Stimulated activated CD4-positive, alpha-beta T cell treated with anti-CD3 and anti-CD28 coated beads, Interleukin-1b, Interleukin-23, amount 100 ng/mL, for 24 hours (primary cell): ENCODE data around the gene IQSEC3.
A peak's percentile ranks its signal among the peaks of the same experiment; 100 is the strongest.

Experiments used
- DNase-seq, 4 experiments: peaks; one replicate each; pipeline ENCODE4 v3.0.0-alpha.2; 2020; ENCODE audit warnings: low read depth in 4 of 4, low spot score in 1 of 4

The IQSEC3 gene

DNA sequence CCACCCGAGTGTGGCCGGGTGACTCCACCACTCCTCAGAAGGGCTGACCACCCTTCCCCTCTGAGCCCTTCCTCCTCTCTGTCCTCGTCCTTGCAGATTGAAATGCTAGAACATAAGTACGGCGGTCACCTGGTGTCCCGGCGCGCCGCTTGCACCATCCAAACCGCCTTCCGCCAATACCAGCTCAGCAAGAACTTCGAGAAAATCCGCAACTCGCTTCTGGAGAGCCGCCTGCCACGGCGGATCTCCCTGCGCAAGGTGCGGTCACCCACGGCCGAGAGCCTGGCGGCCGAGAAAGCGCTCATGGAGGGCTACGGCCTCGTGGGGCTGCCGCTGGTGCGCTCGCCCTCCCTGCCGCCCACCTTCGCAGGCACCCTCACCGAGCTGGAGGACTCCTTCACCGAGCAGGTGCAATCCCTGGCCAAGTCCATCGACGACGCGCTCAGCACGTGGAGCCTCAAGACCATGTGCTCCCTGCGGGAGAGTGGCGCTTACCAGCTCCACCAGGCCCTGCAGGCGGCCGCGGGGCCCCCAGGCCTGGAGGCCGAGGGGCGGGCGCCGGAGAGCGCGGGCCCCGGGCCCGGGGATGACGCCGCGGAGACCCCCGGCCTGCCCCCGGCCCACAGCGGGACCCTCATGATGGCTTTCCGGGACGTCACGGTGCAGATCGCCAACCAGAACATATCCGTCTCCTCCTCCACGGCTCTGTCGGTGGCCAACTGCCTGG, 71.8 kb downstream of the IQSEC3 start:
- no peak for DNase-seq

DNA sequence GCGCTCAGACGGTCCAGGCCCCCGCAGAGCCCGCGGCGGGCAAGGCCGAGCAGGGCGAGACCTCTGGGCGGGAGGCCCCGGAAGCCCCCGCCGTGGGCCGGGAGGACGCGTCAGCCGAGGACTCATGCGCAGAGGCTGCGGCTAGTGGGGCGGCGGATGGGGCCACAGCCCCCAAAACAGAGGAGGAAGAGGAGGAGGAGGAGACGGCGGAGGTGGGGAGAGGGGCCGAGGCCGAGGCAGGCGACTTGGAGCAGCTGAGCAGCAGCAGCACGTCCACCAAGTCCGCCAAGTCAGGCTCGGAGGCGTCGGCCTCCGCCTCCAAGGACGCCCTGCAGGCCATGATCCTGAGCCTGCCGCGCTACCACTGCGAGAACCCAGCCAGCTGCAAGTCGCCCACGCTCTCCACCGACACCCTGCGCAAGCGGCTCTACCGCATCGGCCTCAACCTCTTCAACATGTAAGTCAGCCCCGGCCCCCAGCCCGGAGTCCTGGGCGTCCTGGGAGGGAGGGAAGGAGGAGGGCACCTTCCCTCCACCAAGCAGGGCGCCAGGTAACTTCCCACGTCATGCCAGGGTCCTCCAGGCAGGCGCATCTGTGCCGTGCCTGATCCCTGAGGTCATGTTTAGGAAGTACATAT, 72.4 kb downstream of the IQSEC3 start:
- DNase-seq: peak in 2 of 4 experiments; percentile 3 to 4

DNA sequence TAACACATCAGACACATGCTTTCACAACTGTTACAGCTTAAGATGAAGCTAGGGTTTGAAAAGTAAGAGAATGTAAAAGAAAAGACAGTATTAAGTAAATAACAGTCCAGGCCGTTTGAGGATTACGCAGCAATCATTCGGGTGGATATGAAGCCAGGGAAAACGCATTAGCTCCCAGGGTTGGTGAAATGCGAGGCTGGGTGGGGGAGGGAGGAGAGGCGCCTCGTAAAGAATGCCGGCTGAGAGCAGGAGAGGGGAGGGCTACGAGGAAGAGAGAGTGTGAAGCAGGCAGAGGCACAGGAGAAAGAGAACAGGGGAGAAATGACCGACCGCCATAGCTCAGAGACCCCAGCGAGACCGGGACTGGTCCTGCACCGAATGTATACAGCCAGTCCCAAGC, 73.0 kb downstream of the IQSEC3 start:
- no peak for DNase-seq

DNA sequence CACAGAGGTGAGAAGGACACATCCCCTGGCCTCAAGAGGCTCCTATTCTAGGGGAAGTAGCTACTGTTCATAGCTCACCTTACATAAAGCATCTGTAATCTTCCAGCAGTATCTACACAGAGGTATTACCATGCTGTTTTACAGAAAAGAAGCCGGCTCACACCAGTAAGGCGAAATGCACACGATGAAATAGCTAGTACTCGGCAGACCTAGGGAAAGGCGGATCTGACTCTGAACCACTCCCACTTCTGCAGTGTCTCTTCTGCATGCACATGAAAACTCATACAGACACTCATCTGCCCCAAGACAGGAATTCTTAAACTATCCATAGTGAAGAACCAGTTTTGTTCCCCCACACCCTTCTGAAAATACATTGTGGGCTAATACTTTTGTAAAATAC, 73.6 kb downstream of the IQSEC3 start:
- DNase-seq: no peak

DNA sequence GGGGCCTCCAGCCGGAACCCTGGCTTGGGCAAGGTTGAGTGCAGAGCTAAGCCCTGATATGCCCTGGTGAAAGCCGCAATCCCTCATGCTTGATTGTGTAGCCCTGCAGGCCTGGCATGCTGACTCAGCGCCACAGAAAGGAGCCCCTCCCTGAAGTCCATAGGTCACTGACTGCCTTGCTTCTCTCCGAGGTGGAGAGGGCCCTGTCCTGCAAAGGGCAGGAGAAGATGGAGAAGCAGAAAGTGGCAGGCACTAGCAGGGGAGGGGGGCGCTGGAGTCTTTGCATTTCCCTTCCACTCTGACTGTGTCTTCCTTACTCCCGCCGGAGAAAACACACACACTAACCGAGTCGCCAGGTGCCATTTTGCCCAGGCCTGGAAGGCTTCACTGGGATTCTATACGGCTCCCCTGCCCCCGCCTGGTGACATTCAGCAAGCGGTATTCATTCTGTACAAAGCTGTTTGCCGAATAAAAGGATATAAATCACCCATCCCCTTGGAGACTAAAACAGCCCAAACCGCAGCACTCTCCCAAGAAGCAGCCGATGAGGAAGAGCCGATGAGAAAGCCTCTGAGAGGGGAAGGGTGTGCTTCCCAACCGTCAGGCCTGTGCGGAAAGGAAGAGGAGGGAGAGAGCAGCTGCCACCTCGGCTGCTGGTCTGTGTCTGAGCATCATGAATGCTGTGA, 77.5 kb downstream of the IQSEC3 start:
- no peak for DNase-seq

DNA sequence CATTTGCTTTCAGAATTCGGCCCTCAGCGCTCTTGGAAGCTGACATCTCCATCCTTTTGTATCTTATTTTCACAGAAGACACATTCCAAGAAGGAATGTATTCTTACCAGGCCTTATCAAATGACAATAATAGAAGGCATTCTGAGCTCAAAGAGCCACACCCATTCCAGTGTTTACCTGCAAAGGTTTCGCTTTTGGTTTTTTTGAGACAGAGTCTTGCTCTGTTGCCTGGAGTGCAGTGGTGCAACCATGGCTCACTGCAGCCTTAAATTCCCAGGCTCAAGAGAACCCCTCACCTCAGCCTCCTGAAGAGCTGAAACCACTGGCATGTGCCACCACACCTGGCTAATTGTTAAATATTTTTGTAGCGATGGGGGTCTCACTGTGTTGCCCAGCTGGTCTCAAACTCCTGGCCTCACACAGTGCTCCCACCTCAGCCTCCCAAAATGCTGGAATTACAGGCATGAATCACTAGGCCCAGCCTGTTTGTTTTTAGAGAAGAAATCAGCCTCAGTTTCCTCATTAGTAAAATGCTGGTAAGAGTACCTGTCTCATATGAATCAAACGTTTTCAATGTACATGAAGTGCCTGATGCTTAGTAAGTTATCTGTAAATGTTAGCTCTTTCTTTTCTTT, 78.2 kb downstream of the IQSEC3 start:
- DNase-seq: no peak

DNA sequence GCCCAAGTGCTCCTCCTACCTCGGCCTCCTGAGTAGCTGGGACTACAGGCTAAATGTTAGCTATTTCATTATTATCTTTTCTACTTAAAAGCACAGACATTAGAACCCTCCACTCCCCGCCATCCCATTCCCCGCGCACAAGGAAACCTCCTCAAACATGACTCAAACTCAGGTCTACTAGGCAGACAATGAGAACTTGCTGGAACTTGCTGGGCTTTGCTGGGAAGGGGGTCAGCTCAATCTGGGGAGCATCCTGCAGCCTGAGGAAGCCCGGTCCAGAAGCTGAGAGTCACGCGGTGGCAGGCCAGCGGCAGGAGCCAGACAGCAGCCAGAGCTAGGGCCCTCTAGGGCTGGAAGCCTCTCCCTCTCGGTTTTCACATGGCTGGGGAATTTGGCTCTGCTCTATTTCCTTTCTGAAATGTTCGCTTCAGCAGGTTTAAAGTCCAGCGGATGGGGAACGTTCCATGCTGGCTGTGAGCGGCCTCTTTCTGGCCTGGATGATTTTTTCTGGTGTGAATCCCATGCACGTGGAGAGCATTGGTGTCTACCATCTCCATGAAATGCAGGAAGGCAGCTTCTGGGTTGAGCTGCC, 78.9 kb downstream of the IQSEC3 start:
- DNase-seq: no peak

DNA sequence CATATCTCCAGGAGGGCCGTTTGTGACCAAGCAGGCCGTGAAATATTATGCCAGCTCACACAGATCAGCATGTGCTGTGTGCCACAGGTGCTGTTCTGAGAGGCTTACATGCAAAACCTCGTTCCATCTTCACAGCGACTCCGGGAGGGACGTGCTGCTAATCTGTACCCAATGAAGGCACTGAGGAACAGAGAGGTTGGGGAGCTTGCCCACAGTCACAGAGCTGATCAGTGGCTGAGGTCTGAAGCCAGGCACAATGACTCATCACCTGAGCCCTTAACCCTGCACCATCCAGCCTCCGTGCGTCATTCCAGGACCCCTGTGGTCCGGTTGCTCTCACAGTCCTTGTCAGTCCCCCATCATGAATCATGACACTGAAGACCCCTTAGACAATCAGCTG, 80.7 kb downstream of the IQSEC3 start:
- no peak for DNase-seq

DNA sequence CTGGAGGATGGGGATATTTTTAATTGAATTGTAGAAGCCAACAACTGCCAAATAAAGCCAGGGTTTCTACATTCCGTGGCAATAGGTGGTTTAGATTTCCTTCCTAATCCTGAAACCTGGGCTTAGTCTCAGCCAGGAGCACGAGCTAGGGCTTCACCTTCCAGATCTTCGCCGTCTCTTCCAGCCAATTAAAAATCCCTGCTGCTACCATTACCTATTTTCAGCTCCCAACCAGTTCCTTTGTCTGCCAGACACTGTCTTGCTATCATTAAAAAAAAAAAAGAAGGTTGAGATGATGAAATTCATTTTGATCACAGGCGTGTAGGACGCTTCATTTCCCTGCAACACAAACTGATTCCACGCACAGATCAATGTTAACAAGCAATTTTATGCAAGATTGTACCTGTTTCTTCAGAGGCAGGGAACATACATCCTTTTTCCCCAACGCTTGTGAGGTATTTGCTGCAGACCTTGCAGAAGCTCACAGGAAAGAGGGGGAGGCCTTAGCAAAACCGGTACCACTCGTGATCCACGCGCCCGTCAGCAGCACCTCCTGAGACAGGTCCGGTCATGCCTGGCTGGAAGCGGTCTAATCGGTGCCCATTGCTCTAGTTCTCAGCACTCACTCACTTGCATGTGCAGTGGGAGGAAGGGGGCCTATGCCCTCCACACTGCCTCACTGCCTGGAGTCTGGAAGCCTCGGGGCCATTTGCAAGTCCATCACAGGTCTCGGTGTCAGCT, 82.3 kb downstream of the IQSEC3 start:
- no peak for DNase-seq

DNA sequence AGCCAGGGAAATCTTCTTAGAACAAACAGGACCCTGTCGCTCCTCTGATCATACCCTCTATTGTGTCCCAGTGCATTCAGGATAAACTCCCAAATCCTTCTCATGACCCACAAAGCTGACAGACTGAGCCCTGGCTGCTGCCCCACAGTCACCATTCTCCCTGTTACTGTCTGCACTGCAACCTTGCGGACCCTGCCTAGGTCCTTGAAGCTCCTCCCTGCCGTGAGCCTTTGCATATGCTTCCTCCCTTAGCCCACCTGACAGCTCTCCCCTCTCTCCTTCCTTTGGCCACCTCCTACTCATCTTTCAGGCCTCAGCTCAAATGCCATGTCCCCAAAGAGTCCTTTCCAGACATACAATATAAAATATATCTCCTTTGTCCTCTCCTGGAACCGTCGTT, 85.0 kb downstream of the IQSEC3 start:
- DNase-seq: no peak

DNA sequence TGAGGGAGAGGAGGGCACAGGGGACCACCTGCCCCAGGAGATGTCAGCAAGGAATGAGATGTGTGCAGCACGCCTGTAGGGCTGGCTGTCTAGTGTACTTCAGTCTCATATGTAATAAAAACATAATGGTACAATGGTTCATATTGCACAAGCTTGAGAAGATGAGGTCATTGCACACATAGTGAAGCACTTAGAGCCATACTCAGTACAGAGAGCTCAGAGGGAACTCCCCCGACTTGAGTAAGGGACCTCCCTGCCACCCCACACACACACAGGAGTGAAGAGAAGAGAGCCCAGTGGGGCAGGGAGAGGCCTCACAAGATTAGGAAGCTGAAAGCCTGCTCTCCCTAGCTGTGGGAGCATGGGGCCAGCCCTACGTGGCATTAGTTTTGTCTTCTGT, 85.9 kb downstream of the IQSEC3 start:
- DNase-seq: no peak

DNA sequence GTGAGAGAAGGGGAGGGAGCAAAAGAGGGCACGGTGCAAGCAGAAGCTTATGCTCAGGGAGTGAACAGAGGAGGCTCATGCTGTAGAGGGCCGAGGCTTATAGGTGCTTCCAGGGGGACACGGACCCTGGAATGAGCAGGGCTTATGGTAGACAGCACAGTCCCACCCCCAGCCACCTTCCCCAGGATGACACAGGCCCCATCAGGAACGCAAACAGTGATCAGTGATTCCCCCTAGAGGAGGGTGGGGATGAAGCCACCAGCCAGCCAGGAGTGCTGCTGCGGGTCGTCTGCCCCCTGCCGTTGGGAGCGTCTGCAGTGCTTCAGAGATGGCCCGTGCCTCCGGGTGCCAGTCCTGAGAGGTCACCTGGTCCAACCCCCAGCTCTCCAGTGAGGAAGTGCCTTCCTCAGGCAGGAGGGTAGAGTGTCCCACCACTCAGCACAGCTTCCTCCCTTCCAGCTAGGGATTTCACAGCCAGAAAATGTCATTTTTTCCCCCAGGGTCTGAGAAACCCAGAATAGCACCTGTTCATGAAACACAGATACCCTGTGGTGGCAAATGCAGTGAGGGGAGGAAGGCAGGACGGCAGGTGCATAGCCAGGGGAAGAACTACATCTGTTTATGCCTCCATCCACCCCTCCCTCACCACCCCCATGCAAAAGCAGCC, 86.6 kb downstream of the IQSEC3 start:
- DNase-seq: peak in 3 of 4 experiments; percentile 12 to 38 (median 30)

DNA sequence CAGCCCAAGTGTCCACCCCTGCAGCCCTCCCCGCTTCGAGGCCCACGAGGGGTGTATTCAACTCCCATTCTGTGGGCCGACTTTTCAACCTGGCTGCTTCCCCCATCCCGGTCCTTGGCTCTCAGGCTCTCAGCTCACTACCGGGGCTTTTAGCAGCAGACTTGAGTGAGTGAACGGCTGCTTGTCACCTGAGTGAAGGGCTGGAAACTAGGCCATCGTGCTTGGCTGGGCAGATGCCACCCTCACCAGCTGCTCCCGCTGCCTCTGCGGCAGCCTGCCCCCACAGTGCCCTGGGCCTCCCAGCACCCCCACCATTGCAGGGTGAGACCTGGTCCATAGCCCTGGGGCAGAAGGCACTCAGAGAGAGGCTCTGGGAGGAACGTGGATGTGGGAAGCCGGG, 87.5 kb downstream of the IQSEC3 start:
- no peak for DNase-seq

DNA sequence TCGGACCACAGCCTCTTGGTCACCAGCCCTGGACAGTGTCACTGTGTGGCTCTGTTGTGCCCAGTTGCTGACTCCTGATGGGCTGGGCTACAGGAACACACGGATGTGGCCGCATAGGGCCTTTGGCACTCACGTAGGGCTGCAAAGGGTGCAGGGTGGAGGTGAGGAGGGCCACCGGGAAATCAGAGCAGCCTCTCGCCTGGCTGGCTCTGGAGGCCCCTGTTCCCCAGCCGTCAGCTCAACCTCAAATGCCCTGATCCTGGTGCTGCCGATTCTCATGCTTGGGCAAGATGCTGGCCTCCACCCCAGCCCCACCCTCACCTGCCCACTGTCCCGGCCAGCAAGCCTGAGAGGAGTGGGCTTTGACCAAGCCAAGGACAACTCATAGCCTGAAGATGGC, 88.4 kb downstream of the IQSEC3 start:
- no peak for DNase-seq

DNA sequence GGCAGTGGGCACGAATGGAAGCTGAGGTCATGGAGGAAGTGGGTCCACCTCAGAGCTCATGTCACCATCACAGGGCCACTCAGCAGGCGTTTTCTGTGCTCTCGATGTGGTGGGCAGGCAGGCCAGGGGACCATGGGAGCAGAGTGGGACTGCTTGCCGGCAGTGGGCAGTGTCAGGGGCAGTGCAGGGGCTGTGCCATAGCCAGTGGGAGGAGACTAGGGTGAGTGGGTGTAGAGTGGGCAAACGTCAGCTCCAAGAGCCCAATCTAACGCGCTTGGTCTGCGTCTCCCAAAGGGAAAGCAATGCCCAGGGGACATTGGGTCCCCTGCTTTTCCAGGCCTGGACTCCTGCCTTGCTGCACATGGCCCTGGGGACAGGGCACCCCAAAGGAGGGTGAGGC, 89.1 kb downstream of the IQSEC3 start:
- no peak for DNase-seq

DNA sequence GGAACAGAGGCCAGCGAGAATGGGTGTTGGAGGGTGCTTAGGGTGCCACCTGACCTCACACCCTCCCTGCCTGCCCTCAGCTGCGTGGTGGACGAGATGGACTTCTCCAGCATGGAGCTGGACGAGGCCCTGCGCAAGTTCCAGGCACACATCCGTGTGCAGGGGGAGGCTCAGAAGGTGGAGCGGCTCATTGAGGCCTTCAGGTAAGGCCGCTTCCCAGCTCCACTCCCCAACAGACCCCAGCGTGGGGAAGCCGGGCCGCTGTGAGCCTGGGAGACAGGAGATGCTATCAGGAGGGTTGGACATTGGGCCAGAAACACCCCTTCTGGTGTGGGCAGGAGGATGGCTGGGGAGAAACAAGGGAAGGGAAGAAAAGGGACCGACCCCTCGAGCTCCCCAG, 90.4 kb downstream of the IQSEC3 start:
- DNase-seq: no peak

DNA sequence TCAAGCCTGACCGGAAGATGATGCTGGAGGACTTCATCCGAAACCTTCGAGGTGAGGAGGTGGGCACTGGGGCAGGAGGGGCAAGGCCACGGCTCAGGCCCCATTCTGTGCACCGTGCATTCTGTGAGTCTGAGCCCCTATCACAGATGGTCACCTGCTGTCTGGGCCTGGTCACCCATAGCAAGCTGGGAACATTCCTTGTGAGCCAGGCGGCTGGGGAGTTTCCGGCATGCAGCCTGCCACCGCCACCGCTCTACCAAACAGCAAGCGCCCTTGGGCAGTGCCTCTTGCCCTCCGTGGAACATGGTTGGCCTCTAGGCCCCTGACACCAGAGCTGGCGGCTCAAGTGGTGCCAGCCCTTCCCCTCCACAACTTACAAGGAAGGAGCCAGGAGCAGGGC, 91.1 kb downstream of the IQSEC3 start:
- no peak for DNase-seq

DNA sequence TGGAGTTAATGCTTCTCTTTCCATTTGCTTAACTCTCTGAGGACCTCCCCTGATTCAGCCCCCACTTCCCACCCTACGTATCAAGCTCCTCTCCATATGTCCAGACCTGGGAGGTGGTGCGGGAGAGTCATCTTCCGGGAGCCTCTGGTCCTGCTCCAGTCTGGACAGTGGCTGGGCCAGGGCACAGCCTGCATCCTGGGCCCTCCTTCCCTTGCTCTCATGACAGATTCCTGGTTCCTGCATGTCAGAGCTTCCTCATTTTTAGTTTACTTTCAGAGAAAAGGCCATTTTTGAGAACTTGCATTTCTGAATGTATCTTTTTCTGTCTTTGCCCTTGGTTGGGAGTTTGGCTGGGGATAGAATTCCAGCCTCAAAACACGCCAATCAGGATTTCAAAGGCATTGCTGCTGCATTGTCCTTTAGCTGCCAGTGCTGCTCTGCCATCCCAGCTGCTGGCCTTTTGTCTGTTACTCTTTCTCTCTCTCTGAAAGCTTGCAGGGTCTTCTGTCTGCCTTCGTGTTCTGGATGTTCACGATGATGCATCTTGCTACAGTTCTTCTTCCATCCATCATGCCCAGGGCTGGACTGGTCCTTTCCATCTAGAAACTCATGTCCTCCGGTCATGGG, 92.7 kb downstream of the IQSEC3 start:
- DNase-seq: no peak

DNA sequence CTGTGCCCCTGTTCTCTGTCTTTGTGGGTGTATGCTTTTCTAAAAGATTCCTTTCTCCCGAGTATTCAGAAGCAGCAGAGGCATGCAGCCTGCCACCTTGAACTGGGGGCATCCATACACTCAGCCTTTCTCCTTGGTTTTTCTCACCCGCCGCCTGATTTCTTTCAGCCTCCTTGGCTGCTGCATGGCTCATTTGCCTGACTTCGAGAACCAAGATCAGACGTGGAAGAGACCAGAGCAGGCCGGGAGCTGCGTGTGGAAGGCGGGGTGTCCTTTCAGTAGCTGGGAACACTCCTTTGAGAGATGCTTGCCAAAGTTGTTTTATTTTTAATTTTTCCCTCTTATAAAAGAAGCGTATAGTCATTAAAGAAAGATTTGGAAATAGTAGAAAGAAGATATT, 94.3 kb downstream of the IQSEC3 start:
- no peak for DNase-seq

DNA sequence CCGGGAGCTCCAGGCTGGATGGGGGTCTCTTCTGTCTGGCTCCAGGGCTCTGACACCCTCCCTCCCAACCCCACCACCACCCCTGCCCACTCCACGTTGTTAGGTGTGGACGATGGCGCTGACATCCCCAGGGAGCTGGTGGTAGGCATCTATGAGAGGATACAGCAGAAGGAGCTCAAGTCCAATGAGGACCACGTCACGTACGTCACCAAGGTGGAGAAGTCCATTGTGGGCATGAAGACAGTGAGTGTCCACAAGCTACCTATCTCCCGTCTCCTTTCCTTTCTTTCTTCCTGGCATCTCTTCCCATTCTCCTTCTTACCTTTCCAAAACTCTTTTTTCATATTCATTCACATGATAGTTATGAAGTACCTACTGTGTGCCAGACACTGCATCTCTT, 95.3 kb downstream of the IQSEC3 start:
- DNase-seq: no peak
